HAP-1 (cell line): Measurements from ENCODE around the gene F12.

Source experiments
- DNase-seq, 2 experiments: peaks; one replicate each; pipeline ENCODE4 v3.0.0-alpha.2; 2016 to 2020; ENCODE audit warnings: low spot score in 2 of 2
- H3K27me3 ChIP-seq: fragments of 250-450 bp; sonication (Bioruptor Pico); 2 replicates; pipeline ENCODE4 v1.5.1; 2020; ENCODE audit warnings: low read depth, mild to moderate bottlenecking, moderate library complexity
- H3K36me3 ChIP-seq: fragments of 250-450 bp; sonication (Bioruptor Pico); replicated peaks from 2 replicates; pipeline ENCODE4 v1.5.1; 2020; ENCODE audit warnings: mild to moderate bottlenecking
- H3K4me1 ChIP-seq: fragments of 250-450 bp; sonication (Bioruptor Pico); 2 replicates; pipeline ENCODE4 v1.5.1; 2020; ENCODE audit warnings: mild to moderate bottlenecking
- H3K4me3 ChIP-seq: fragments of 250-450 bp; sonication (Bioruptor Pico); 2 replicates; pipeline ENCODE4 v1.5.1; 2020; ENCODE audit warnings: mild to moderate bottlenecking, moderate library complexity
- H3K9me3 ChIP-seq: fragments of 250-450 bp; sonication (Bioruptor Pico); 2 replicates; pipeline ENCODE4 v1.5.1; 2020; ENCODE audit warnings: mild to moderate bottlenecking, moderate library complexity
- in situ Hi-C: fragments of 300-500 bp; cut with MboI; formaldehyde crosslinking; loops from 3 replicates; pipeline ENCODE4 v1.14.3; 2020; ENCODE audit warnings: low sequenced_read_pairs, inconsistent platforms, mixed read lengths

F12 gene

DNA sequence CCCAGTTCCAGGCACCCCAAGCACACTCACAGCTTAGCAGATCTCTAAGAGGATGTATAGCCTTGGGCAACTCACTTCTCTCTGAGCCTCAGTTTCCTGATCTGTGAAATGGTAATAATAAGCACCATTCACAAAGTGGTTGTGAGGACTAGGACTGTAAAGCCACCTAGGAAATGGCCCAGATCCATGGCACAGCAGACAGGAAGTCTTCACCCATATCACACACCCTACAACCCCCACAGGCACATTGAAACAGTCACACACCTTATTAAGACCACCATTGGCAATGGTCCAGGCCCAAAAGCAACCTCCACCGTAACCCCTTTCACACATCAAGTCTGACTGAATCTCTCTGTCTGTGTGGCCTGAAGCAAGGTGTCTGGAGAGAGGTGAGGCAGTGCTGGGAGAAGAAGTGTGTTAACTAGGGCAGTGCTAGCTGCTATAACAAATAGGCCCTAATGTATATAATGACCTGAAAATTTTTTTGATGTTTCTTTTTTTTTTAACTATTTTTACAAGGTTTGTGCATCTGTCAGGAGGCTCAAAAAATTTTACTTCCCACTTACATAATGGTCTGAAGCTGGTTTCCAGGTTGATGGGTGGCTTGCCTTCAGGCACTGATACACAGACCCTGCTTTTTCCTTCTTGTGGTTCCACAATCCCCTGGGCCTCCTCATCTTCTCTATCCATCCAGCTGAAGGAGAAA, 54.0 kb downstream of the F12 start:
- Histone ChIP-seq H3K27me3 (peaks cover 17% of the 10 kb centered on the region), H3K9me3 (peaks cover 3% of the 10 kb centered on the region; the same call in 1 of the 2 replicates), H3K4me3 (no peak overlapping the region), H3K36me3 (no peaks in the 10 kb centered on the region; the same call in 1 of the 2 replicates), H3K4me1 (peaks cover 4% of the 10 kb centered on the region)
- DNase-seq: no peak
- in situ Hi-C loops: no loop called here

DNA sequence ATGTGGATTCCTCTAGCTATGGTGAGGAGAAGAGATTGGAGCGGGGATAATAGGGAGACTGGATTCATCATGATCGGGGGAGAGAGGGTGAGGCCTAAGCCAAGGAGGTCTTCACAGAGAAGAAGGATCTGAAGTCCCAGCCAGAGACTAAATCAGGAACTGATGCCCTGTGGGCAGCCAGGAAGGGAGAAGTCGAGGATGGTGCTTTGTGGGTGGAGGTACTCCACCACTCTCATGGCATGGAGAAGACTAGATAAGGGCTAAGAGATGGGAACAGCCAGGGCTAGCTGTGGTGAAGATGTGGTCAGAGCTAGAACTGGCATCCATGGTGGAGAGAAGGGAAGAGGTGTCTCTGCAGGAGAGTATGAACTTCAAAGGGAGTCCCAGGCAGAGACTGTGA, 54.7 kb downstream of the F12 start:
- Histone ChIP-seq H3K4me1 (peaks cover 7% of the 10 kb centered on the region), H3K9me3 (peaks cover 3% of the 10 kb centered on the region; the same call in 1 of the 2 replicates), H3K4me3 (no peak overlapping the region), H3K27me3 (peaks cover 17% of the 10 kb centered on the region), H3K36me3 (no peaks in the 10 kb centered on the region; the same call in 1 of the 2 replicates)
- in situ Hi-C loops: no loop called here
- DNase-seq: no peak

DNA sequence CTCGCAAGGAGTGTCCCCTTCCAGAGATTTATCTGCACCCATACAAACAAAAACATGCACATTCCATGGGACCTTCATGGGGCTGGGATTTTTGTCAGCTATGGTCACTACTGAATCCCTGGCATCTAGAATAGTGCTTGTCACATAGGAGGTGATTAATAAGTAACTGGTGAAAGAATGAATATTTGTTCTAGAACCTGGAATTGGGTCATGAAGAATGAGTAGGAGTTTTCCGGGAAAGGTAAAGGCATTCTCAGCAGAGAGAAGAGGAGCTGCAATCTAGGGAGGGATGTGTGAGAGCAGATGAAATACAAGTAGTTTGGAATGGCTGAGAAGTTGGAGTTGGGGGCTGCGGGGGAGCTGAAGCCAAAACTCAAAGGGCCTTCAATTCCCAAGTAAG, 55.1 kb downstream of the F12 start:
- in situ Hi-C loops: no loop called here
- peaks cover 3% of the 10 kb centered on the region; the same call in 1 of the 2 replicates for H3K36me3 ChIP-seq

DNA sequence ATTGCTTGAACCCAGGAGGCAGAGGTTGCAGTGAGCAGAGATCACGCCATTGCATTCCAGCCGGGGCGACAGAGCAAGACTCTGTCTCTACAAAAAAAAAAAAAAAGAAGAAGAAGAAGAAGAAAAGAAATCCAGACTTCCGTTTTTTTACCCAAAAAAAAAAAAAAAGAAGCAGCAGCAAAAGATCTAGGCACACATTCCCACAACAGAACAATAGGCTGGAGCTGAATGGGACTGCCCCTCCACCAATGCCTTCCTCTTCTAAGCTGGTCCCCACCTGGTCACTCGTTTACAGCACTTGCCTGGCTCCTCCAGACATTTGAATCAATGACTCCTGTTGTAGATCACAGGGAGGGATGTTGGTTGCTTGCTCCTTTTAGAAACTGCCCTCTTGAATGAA, 56.3 kb downstream of the F12 start:
- in situ Hi-C loops: no loop called here
- peaks cover 10% of the 10 kb centered on the region for H3K4me1 ChIP-seq
- H3K9me3 ChIP-seq: peaks cover 3% of the 10 kb centered on the region; the same call in 1 of the 2 replicates
- no peak overlapping the region for H3K4me3 ChIP-seq
- no peak for DNase-seq
- peaks cover 5% of the 10 kb centered on the region; the same call in 1 of the 2 replicates for H3K36me3 ChIP-seq
- H3K27me3 ChIP-seq: peaks cover 10% of the 10 kb centered on the region

More for the DNA sequence above, 55.1 kb downstream of the F12 start:
- Histone ChIP-seq H3K27me3 (peaks cover 17% of the 10 kb centered on the region), H3K9me3 (peaks cover 3% of the 10 kb centered on the region; the same call in 1 of the 2 replicates), H3K4me3 (no peak overlapping the region), H3K4me1 (peaks cover 10% of the 10 kb centered on the region)
- no peak for DNase-seq
